Stimulated activated CD8-positive, alpha-beta memory T cell treated with anti-CD3 and anti-CD28 coated beads, Interleukin-4, amount 100 ng/mL, for 4 hours (primary cell): ENCODE measurements around the gene ZSWIM1.
"Not testable (repeated sequence)": the region's sequence is repeated elsewhere in the genome, so short reads cannot be mapped to it uniquely, and the experiment has no call there.

Source experiments
- DNase-seq, 2 donors: peaks; one replicate each; pipeline ENCODE4 v3.0.0-alpha.2; 2020; ENCODE audit warnings: low read depth in 2 of 2, low spot score in 1 of 2

ZSWIM1 gene

GRCh38 chr20:45925821-45926506 lies 44.9 kb downstream of the ZSWIM1 start:
- DNase-seq: no peak

GRCh38 chr20:45926731-45927070 lies 45.7 kb downstream of the ZSWIM1 start:
- no peak for DNase-seq

- DNase-seq: no peak
Observed at GRCh38 chr20:45927071-45927878, 46.2 kb downstream of the ZSWIM1 start.

GRCh38 chr20:45931680-45932079 lies 50.7 kb downstream of the ZSWIM1 start:
- not testable (repeated sequence) for DNase-seq

GRCh38 chr20:45933266-45934045 lies 52.4 kb downstream of the ZSWIM1 start:
- no peak for DNase-seq

GRCh38 chr20:45934046-45934585 lies 53.1 kb downstream of the ZSWIM1 start:
- DNase-seq: peak in 1 of 2 donors; percentile 24
